Esophagus squamous epithelium (tissue), 4 donors: ENCODE measurements around the gene GIMAP6.
"Not testable (repeated sequence)": the region's sequence is repeated elsewhere in the genome, so short reads cannot be mapped to it uniquely, and the experiment has no call there.

Experiments
- CTCF ChIP-seq, 6 experiments: fragments of 450-650 bp in 4 of 6; fragments of 200-600 bp in 2 of 6; sonication (generic) in 2 of 6; IDR thresholded peaks; one replicate each; pipeline ENCODE4 v1.5.1; 2016 to 2019; ENCODE audit warnings: antibody characterized with exemption in 6 of 6, mild to moderate bottlenecking in 4 of 6, moderate library complexity in 4 of 6
- POLR2A ChIP-seq, 4 donors: fragments of 450-650 bp; IDR thresholded peaks; one replicate each; pipeline ENCODE4 v1.6.1; 2017; ENCODE audit warnings: antibody characterized with exemption in 4 of 4, mild to moderate bottlenecking in 4 of 4, moderate library complexity in 3 of 4

GRCh38 chr7:150603600-150603999 is 28.6 kb downstream of the GIMAP6 start:
- not testable (repeated sequence) for TF ChIP-seq POLR2A, CTCF (IDR thresholded peaks at IDR 0.05)
